Upper lobe of right lung (tissue), 1 donor: Measurements from ENCODE around the gene RAB40C. TPM values are rescaled to one million over a fixed set of nuclear protein-coding genes. Genes with fewer than 3 reads are reported as not detected.
A peak's percentile ranks its signal among the peaks of the same experiment; 100 is the strongest.

Experiments
- ATAC-seq: fragments of 200-7000 bp; cut with Tn5 transposase; one replicate; pipeline ENCODE4 v1.9.1; 2020; ENCODE audit warnings: mild to moderate bottlenecking, moderate library complexity
- DNase-seq: peaks from one replicate; pipeline ENCODE4 v3.0.0-alpha.2; 2020
- H3K27ac ChIP-seq: fragments of 200-600 bp; one replicate; pipeline ENCODE4 v1.8.0; 2022
- H3K27me3 ChIP-seq: fragments of 200-600 bp; one replicate; pipeline ENCODE4 v1.8.0; 2022; ENCODE audit warnings: mild to moderate bottlenecking
- H3K36me3 ChIP-seq: fragments of 200-600 bp; one replicate; pipeline ENCODE4 v1.8.0; 2022
- H3K4me1 ChIP-seq: fragments of 200-600 bp; one replicate; pipeline ENCODE4 v1.8.0; 2022
- H3K4me3 ChIP-seq: fragments of 200-600 bp; one replicate; pipeline ENCODE4 v1.8.0; 2022; ENCODE audit warnings: mild to moderate bottlenecking
- H3K9me3 ChIP-seq: fragments of 200-600 bp; one replicate; pipeline ENCODE4 v1.8.0; 2022
- CTCF ChIP-seq: fragments of 200-600 bp; IDR thresholded peaks from one replicate; pipeline ENCODE4 v1.8.0; 2022; ENCODE audit warnings: antibody characterized with exemption
- intact Hi-C: fragments of 100-400 bp; cut with DNase I; formaldehyde crosslinking; loops from one replicate; pipeline ENCODE4 v1.11.0; 2022
- total RNA-seq: library from RNA; stranded (reverse); fragmentation: NEBNext Ultra II Directional; extraction: Animal tissue kit (Norgen Biotek cat#: 25700); gene quantifications from one replicate; pipeline ENCODE4 v1.2.1, GENCODE V29; 2021
- donor health status: DM: no; HTN: yes; CAD: no; lungs with severe emphysema.

RAB40C gene
- total RNA-seq, 1 donor from 2014 or later = 47.6 TPM

- intact Hi-C loops = no loop called here
- ATAC-seq = no peak
Observed at GRCh38 chr16:621526-622105, 31.8 kb downstream of the RAB40C start.

GRCh38 chr16:622920-623280 is 33.0 kb downstream of the RAB40C start:
- H3K27ac ChIP-seq = no peak overlapping the region
- H3K36me3 ChIP-seq = peaks cover 11% of the 10 kb centered on the region
- H3K27me3 ChIP-seq = no peaks in the 10 kb centered on the region
- H3K9me3 ChIP-seq = no peaks in the 10 kb centered on the region
- peaks cover 13% of the 10 kb centered on the region for H3K4me1 ChIP-seq
- H3K4me3 ChIP-seq = no peak overlapping the region
- intact Hi-C loops = no loop called here
- DNase-seq (no peak), ATAC-seq (no peak)
- TF ChIP-seq CTCF = no peak

More at GRCh38 chr16:621526-622105, 31.8 kb downstream of the RAB40C start:
- H3K36me3 ChIP-seq = peaks cover 11% of the 10 kb centered on the region
- H3K9me3 ChIP-seq = no peaks in the 10 kb centered on the region
- TF ChIP-seq CTCF = no peak
- no peak for DNase-seq
- H3K4me3 ChIP-seq = no peak overlapping the region
- H3K27me3 ChIP-seq = no peaks in the 10 kb centered on the region
- H3K27ac ChIP-seq = peak overlapping the region; percentile 11
- H3K4me1 ChIP-seq = peaks cover 13% of the 10 kb centered on the region

- no peak for TF ChIP-seq CTCF
- Histone ChIP-seq H3K27ac (no peak overlapping the region), H3K4me3 (no peak overlapping the region), H3K36me3 (peaks cover 20% of the 10 kb centered on the region), H3K9me3 (no peaks in the 10 kb centered on the region), H3K4me1 (peaks cover 13% of the 10 kb centered on the region), H3K27me3 (no peaks in the 10 kb centered on the region)
- ATAC-seq (no peak), DNase-seq (no peak)
- intact Hi-C loops = no loop called here
Observed at GRCh38 chr16:624526-625070, 34.7 kb downstream of the RAB40C start.

- no peak for DNase-seq
- Histone ChIP-seq H3K36me3 (peaks cover 20% of the 10 kb centered on the region), H3K27me3 (no peaks in the 10 kb centered on the region), H3K4me1 (peaks cover 19% of the 10 kb centered on the region), H3K9me3 (no peaks in the 10 kb centered on the region), H3K4me3 (no peak overlapping the region), H3K27ac (no peak overlapping the region)
- intact Hi-C loops = no loop called here
- ATAC-seq = no peak
- TF ChIP-seq CTCF = no peak
Observed at GRCh38 chr16:625117-625976, 35.5 kb downstream of the RAB40C start.

- Histone ChIP-seq H3K4me3 (no peak overlapping the region), H3K36me3 (peaks cover 20% of the 10 kb centered on the region), H3K9me3 (no peaks in the 10 kb centered on the region), H3K27ac (no peak overlapping the region), H3K27me3 (no peaks in the 10 kb centered on the region), H3K4me1 (peaks cover 27% of the 10 kb centered on the region)
- intact Hi-C loops = no loop called here
- no peak for DNase-seq
- no peak for ATAC-seq
- no peak for TF ChIP-seq CTCF
Observed at GRCh38 chr16:625977-626765, 36.3 kb downstream of the RAB40C start.
